RPMI7951 (cell line): ENCODE results near the gene IQCN. TPM values are rescaled to one million over a fixed set of nuclear protein-coding genes. Genes with fewer than 3 reads are reported as not detected.
A peak's percentile ranks its signal among the peaks of the same experiment; 100 is the strongest.
"Not testable (repeated sequence)": the region's sequence is repeated elsewhere in the genome, so short reads cannot be mapped to it uniquely, and the experiment has no call there.

Source experiments
- DNase-seq: peaks from one replicate; pipeline ENCODE4 v3.0.0-alpha.2; 2012; ENCODE audit warnings: low read depth
- total RNA-seq: library from RNA; depleted of rRNA; stranded (reverse); fragments of >200 nt; shearing (Covaris generic); gene quantifications from 2 replicates; pipeline ENCODE4 v1.2.3, GENCODE V29; 2014; rRNA removed

IQCN gene
- total RNA-seq, 1 experiment from 2014 or later = 0.36 TPM

GRCh38 chr19:18216789-18217188, 57.5 kb downstream of the IQCN start:
- no peak for DNase-seq

- peak; percentile 57 for DNase-seq
Measured at GRCh38 chr19:18214779-18215433, 59.3 kb downstream of the IQCN start.

GRCh38 chr19:18211683-18212082, 62.6 kb downstream of the IQCN start:
- DNase-seq = no peak

DNA sequence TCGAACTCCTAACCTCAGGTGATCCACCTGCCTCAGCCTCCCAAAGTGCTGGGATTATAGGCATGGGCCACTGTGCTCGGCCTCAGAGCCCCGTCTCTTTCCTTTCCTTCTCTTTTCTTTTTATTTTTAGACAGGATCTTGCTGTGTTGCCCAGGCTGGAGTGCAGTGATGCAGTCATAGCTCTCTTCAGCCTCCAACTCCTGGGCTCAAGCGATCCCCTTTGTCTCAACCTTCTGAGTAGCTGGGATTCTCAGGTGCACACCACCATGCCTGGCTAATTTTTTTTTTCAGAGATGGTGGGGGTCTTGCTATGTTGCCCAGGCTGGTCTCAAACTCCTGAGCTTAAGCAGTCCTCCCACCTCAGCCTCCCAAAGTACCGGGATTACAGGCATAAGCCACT, 64.3 kb downstream of the IQCN start:
- DNase-seq = not testable (repeated sequence)

GRCh38 chr19:18208098-18208951, 65.9 kb downstream of the IQCN start:
- DNase-seq = peak; percentile 45

Other genes with a start within 250 kb of the IQCN start
- gene IL12RB1, start 187.5 kb downstream of the IQCN start, total RNA-seq = 2.3 and 4.3 TPM in 2 replicates
- 2.1 and 2.6 TPM in 2 replicates for gene MAST3, start 176.7 kb downstream of the IQCN start, total RNA-seq
- 11.3 and 11.7 TPM in 2 replicates for gene PIK3R2, start 121.3 kb downstream of the IQCN start, total RNA-seq
- 56.0 and 69.6 TPM in 2 replicates for gene IFI30, start 100.6 kb downstream of the IQCN start, total RNA-seq
- 18.6 and 23.5 TPM in 2 replicates for gene MPV17L2, start 81.2 kb downstream of the IQCN start, total RNA-seq
- gene RAB3A, start 70.4 kb downstream of the IQCN start, total RNA-seq = 1.7 and 3.6 TPM in 2 replicates
- 0.10 and 0.60 TPM in 2 replicates for gene PDE4C, start 48.0 kb downstream of the IQCN start, total RNA-seq
- 22.0 and 60.8 TPM in 2 replicates for gene JUND, start 7.2 kb upstream of the IQCN start, total RNA-seq
- gene LSM4, start 48.6 kb upstream of the IQCN start, total RNA-seq = 385 and 496 TPM in 2 replicates
- 10.7 and 11.9 TPM in 2 replicates for gene PGPEP1, start 66.1 kb upstream of the IQCN start, total RNA-seq
- 1.4 and 1.6 TPM in 2 replicates for gene GDF15, start 111.7 kb upstream of the IQCN start, total RNA-seq
- not detected in 2 replicates for gene LRRC25, start 123.2 kb upstream of the IQCN start, total RNA-seq
- gene SSBP4, start 144.9 kb upstream of the IQCN start, total RNA-seq = 25.1 and 38.9 TPM in 2 replicates
- gene ISYNA1, start 163.7 kb upstream of the IQCN start, total RNA-seq = 9.9 and 20.9 TPM in 2 replicates
- 6.5 and 7.2 TPM in 2 replicates for gene ELL, start 247.6 kb upstream of the IQCN start, total RNA-seq